Mucosa of rectum (tissue), 2 donors: Measurements from ENCODE around the gene OR2A42.
"Not testable (repeated sequence)": the region's sequence is repeated elsewhere in the genome, so short reads cannot be mapped to it uniquely, and the experiment has no call there.

Experiments used
- H3K27ac ChIP-seq, 2 donors: one replicate each; pipeline ENCODE4 v1.7.0; 2013; ENCODE audit warnings: inconsistent platforms in 2 of 2, low read depth in 2 of 2, low read length in 2 of 2
- H3K27me3 ChIP-seq, 2 donors: one replicate each; pipeline ENCODE4 v1.7.0; 2013; ENCODE audit warnings: low read length in 2 of 2; ENCODE audit not compliant: control insufficient read depth in 2 of 2, insufficient read depth in 2 of 2
- H3K36me3 ChIP-seq, 2 donors: one replicate each; pipeline ENCODE4 v1.7.0; 2013; ENCODE audit warnings: low read length in 2 of 2; ENCODE audit not compliant: control insufficient read depth in 2 of 2, insufficient read depth in 2 of 2
- H3K4me1 ChIP-seq, 2 donors: one replicate each; pipeline ENCODE4 v1.7.0; 2013; ENCODE audit warnings: low read length in 2 of 2, mild to moderate bottlenecking in 1 of 2; ENCODE audit not compliant: control insufficient read depth in 2 of 2, insufficient read depth in 2 of 2
- H3K4me3 ChIP-seq, 2 donors: one replicate each; pipeline ENCODE4 v1.7.0; 2013; ENCODE audit warnings: low read length in 2 of 2
- H3K9ac ChIP-seq, 2 donors: one replicate each; pipeline ENCODE4 v1.7.0; 2013; ENCODE audit warnings: low read length in 2 of 2, low read depth in 1 of 2, mild to moderate bottlenecking in 1 of 2
- H3K9me3 ChIP-seq, 2 donors: one replicate each; pipeline ENCODE4 v1.7.0; 2013; ENCODE audit warnings: low read length in 2 of 2; ENCODE audit not compliant: control insufficient read depth in 2 of 2
- donor health status: healthy.
- donor health status: Normal muscosa, but diverticular disease.

The OR2A42 gene

GRCh38 chr7:144256112-144256511 lies 16.7 kb upstream of the OR2A42 start:
- no peak overlapping the region for H3K4me3 ChIP-seq
- H3K9ac ChIP-seq, result no peak overlapping the region
- no peak overlapping the region for H3K27ac ChIP-seq
- no peaks in the 10 kb centered on the region for H3K4me1 ChIP-seq
- H3K36me3 ChIP-seq, result no peaks in the 10 kb centered on the region
- no peaks in the 10 kb centered on the region for H3K27me3 ChIP-seq
- no peaks in the 10 kb centered on the region for H3K9me3 ChIP-seq

- Histone ChIP-seq H3K9ac (no peak overlapping the region), H3K4me3 (no peak overlapping the region), H3K27ac (no peak overlapping the region)
Measured at GRCh38 chr7:144255471-144255897, 16.1 kb upstream of the OR2A42 start.

GRCh38 chr7:144252307-144252706 lies 12.9 kb upstream of the OR2A42 start:
- H3K4me3 ChIP-seq, H3K36me3 ChIP-seq, H3K9me3 ChIP-seq, H3K27ac ChIP-seq, H3K27me3 ChIP-seq, H3K9ac ChIP-seq, H3K4me1 ChIP-seq: not testable (repeated sequence)

More at GRCh38 chr7:144255471-144255897, 16.1 kb upstream of the OR2A42 start:
- H3K27me3 ChIP-seq, result no peaks in the 10 kb centered on the region
- H3K36me3 ChIP-seq, result no peaks in the 10 kb centered on the region
- no peaks in the 10 kb centered on the region for H3K9me3 ChIP-seq
- H3K4me1 ChIP-seq, result no peaks in the 10 kb centered on the region

GRCh38 chr7:144247674-144248330 lies 8.4 kb upstream of the OR2A42 start:
- H3K36me3 ChIP-seq, H3K4me1 ChIP-seq, H3K9me3 ChIP-seq, H3K27ac ChIP-seq, H3K27me3 ChIP-seq, H3K4me3 ChIP-seq, H3K9ac ChIP-seq: not testable (repeated sequence)

GRCh38 chr7:144246967-144247366 lies 7.6 kb upstream of the OR2A42 start:
- H3K9me3 ChIP-seq, H3K9ac ChIP-seq, H3K4me1 ChIP-seq, H3K27me3 ChIP-seq, H3K27ac ChIP-seq, H3K36me3 ChIP-seq, H3K4me3 ChIP-seq: not testable (repeated sequence)

- not testable (repeated sequence) for H3K27me3 ChIP-seq, H3K4me3 ChIP-seq, H3K9me3 ChIP-seq, H3K27ac ChIP-seq, H3K4me1 ChIP-seq, H3K36me3 ChIP-seq, H3K9ac ChIP-seq
Measured at GRCh38 chr7:144245372-144245771, 6.0 kb upstream of the OR2A42 start.

- H3K9me3 ChIP-seq, H3K27me3 ChIP-seq, H3K4me1 ChIP-seq, H3K36me3 ChIP-seq, H3K27ac ChIP-seq, H3K4me3 ChIP-seq, H3K9ac ChIP-seq: not testable (repeated sequence)
Measured at GRCh38 chr7:144238530-144239082, 799 bp downstream of the OR2A42 start.

GRCh38 chr7:144233039-144233438 lies 6.4 kb downstream of the OR2A42 start:
- not testable (repeated sequence) for H3K36me3 ChIP-seq, H3K27me3 ChIP-seq, H3K9ac ChIP-seq, H3K27ac ChIP-seq, H3K4me3 ChIP-seq, H3K4me1 ChIP-seq, H3K9me3 ChIP-seq

GRCh38 chr7:144231027-144231426 lies 8.4 kb downstream of the OR2A42 start:
- H3K9me3 ChIP-seq, H3K27ac ChIP-seq, H3K36me3 ChIP-seq, H3K9ac ChIP-seq, H3K4me1 ChIP-seq, H3K27me3 ChIP-seq, H3K4me3 ChIP-seq: not testable (repeated sequence)

GRCh38 chr7:144228810-144229209 lies 10.6 kb downstream of the OR2A42 start:
- H3K4me1 ChIP-seq, H3K27ac ChIP-seq, H3K9ac ChIP-seq, H3K27me3 ChIP-seq, H3K9me3 ChIP-seq, H3K4me3 ChIP-seq, H3K36me3 ChIP-seq: not testable (repeated sequence)

GRCh38 chr7:144226866-144227265 lies 12.5 kb downstream of the OR2A42 start:
- not testable (repeated sequence) for H3K9me3 ChIP-seq, H3K9ac ChIP-seq, H3K36me3 ChIP-seq, H3K27ac ChIP-seq, H3K4me3 ChIP-seq, H3K27me3 ChIP-seq, H3K4me1 ChIP-seq
